HG03432 (cell line): ENCODE measurements around the gene C22orf23.

ENCODE experiments used
- ATAC-seq: cut with Tn5 transposase; IDR thresholded peaks from one replicate; pipeline ENCODE4 v1.9.1; 2021; ENCODE audit warnings: mild to moderate bottlenecking, moderate library complexity; ENCODE audit not compliant: unreplicated experiment

The C22orf23 gene

GRCh38 chr22:37905534-37906363 lies 47.7 kb downstream of the C22orf23 start, which contains the start of gene MICALL1:
TSS of gene MICALL1 (plus strand) at chr22:37906297. CDS start at chr22:37906423, 126 bp downstream.
- peak; percentile 81 for ATAC-seq

- no peak for ATAC-seq
Measured at GRCh38 chr22:37904572-37905533, 48.5 kb downstream of the C22orf23 start.

GRCh38 chr22:37898441-37899181 lies 54.8 kb downstream of the C22orf23 start:
- no peak for ATAC-seq

GRCh38 chr22:37897807-37898206 lies 55.6 kb downstream of the C22orf23 start:
- no peak for ATAC-seq

GRCh38 chr22:37896939-37897338 lies 56.5 kb downstream of the C22orf23 start:
- no peak for ATAC-seq

GRCh38 chr22:37896181-37896592 lies 57.2 kb downstream of the C22orf23 start:
- peak; percentile 63 for ATAC-seq

GRCh38 chr22:37894939-37895670 lies 58.3 kb downstream of the C22orf23 start:
- no peak for ATAC-seq

GRCh38 chr22:37893583-37893983 lies 59.8 kb downstream of the C22orf23 start:
- no peak for ATAC-seq
